Small intestine (tissue), 7 donors: ENCODE measurements around the gene FAM13A. TPM values are rescaled to one million over a fixed set of nuclear protein-coding genes. Genes with fewer than 3 reads are reported as not detected.
"Not testable (repeated sequence)": the region's sequence is repeated elsewhere in the genome, so short reads cannot be mapped to it uniquely, and the experiment has no call there.

ENCODE experiments used
- DNase-seq, 2 donors: peaks; one replicate each; pipeline versions ENCODE4 v3.0.0 to v3.0.0-alpha.2; 2013
- FAIRE-seq: peaks from 2 replicates; lab custom pipeline; 2012; peaks lifted over from hg19 to GRCh38; lab: Jason Lieb, UNC
- H3K27ac ChIP-seq, 3 donors: one replicate each; pipeline ENCODE4 v1.5.1; 2013; ENCODE audit warnings: low read length in 2 of 3, mild to moderate bottlenecking in 2 of 3, control low read depth in 1 of 3, inconsistent platforms in 1 of 3, low read depth in 1 of 3, moderate library complexity in 1 of 3
- H3K27me3 ChIP-seq, 3 donors: one replicate each; pipeline ENCODE4 v1.6.1; 2013; ENCODE audit warnings: low read length in 3 of 3, inconsistent platforms in 1 of 3; ENCODE audit not compliant: control insufficient read depth in 3 of 3, insufficient read depth in 3 of 3
- H3K36me3 ChIP-seq, 3 donors: one replicate each; pipeline ENCODE4 v1.6.1; 2013; ENCODE audit warnings: low read length in 3 of 3, inconsistent platforms in 1 of 3, low read depth in 1 of 3, mild to moderate bottlenecking in 1 of 3, moderate library complexity in 1 of 3; ENCODE audit not compliant: control insufficient read depth in 3 of 3, insufficient read depth in 2 of 3
- H3K4me1 ChIP-seq, 3 donors: one replicate each; pipeline ENCODE4 v1.6.1; 2013; ENCODE audit warnings: low read length in 2 of 3, inconsistent platforms in 1 of 3, low read depth in 1 of 3, mild to moderate bottlenecking in 1 of 3, moderate library complexity in 1 of 3; ENCODE audit not compliant: control insufficient read depth in 3 of 3, insufficient read depth in 2 of 3
- H3K4me3 ChIP-seq, 3 donors: one replicate each; pipeline ENCODE4 v1.5.1; 2013; ENCODE audit warnings: low read length in 3 of 3, control low read depth in 1 of 3, inconsistent platforms in 1 of 3, low read depth in 1 of 3, mild to moderate bottlenecking in 1 of 3, moderate library complexity in 1 of 3
- H3K9me3 ChIP-seq, 2 donors: one replicate each; pipeline ENCODE4 v1.6.1; 2013; ENCODE audit warnings: low read depth in 1 of 2, low read length in 1 of 2; ENCODE audit not compliant: control insufficient read depth in 2 of 2, insufficient read depth in 1 of 2
- WGBS, 3 donors: extraction: QIAGEN DNeasy Blood & Tissue Kit; methylation state at CpG; one replicate each; pipeline ENCODE4 v1.1.7; 2013; 5-methylcytosine and 5-hydroxymethylcytosine counted together
- polyA plus RNA-seq, 4 donors: library from polyadenylated mRNA; stranded (reverse) in 3 of 4; unstranded in 1 of 4; fragments of 200-250 nt in 3 of 4; fragments of 120-200 nt in 1 of 4; gene quantifications; one replicate each; pipeline versions ENCODE4 v1.2.1 to v1.2.3, GENCODE V29; 2013
- donor health status: healthy with polysubstance abuse.
- donor health status: control.
- donor health status: control.
- donor health status: Bipolar disorder and iron deficiency.
- donor health status: healthy.

FAM13A gene
- polyA plus RNA-seq, 4 donors: 11.2 to 81.0 (median 58.4) TPM

- no peak for FAIRE-seq
- Histone ChIP-seq H3K4me3 (no peak overlapping the region), H3K4me1 (no peaks in the 10 kb centered on the region), H3K36me3 (no peaks in the 10 kb centered on the region), H3K27ac (no peak overlapping the region), H3K9me3 (peaks cover 0 to 4% of the 10 kb centered on the region in 2 donors), H3K27me3 (no peaks in the 10 kb centered on the region)
- DNase-seq: no peak
Measured at GRCh38 chr4:88897752-88898151, 159.2 kb downstream of the FAM13A start.

GRCh38 chr4:88897180-88897579 lies 159.8 kb downstream of the FAM13A start:
- 88 to 93% (median 93%) methylated on average over 2 of the region's 2 CpGs for WGBS, 3 donors
- peaks cover 0 to 4% of the 10 kb centered on the region in 2 donors for H3K9me3 ChIP-seq
- no peak overlapping the region for H3K27ac ChIP-seq
- no peaks in the 10 kb centered on the region for H3K27me3 ChIP-seq
- no peaks in the 10 kb centered on the region for H3K4me1 ChIP-seq
- no peaks in the 10 kb centered on the region for H3K36me3 ChIP-seq
- DNase-seq: no peak
- H3K4me3 ChIP-seq: no peak overlapping the region
- no peak for FAIRE-seq

GRCh38 chr4:88893961-88894360 lies 163.0 kb downstream of the FAM13A start:
- WGBS, 3 donors: 86 to 94% (median 87%) methylated on average over 1 of the region's 1 CpG
- FAIRE-seq (no peak), DNase-seq (no peak)
- peaks cover 0 to 17% (median 3%) of the 10 kb centered on the region in 3 donors for H3K4me1 ChIP-seq
- H3K27me3 ChIP-seq: no peaks in the 10 kb centered on the region
- H3K27ac ChIP-seq: no peak overlapping the region
- no peaks in the 10 kb centered on the region for H3K9me3 ChIP-seq
- H3K4me3 ChIP-seq: no peak overlapping the region
- no peaks in the 10 kb centered on the region for H3K36me3 ChIP-seq

- Histone ChIP-seq H3K27ac (no peak overlapping the region), H3K27me3 (no peaks in the 10 kb centered on the region), H3K9me3 (no peaks in the 10 kb centered on the region), H3K4me1 (peaks cover 0 to 19% (median 3%) of the 10 kb centered on the region in 3 donors), H3K36me3 (no peaks in the 10 kb centered on the region), H3K4me3 (no peak overlapping the region)
- 94 to 100% (median 94%) methylated on average over 1 of the region's 1 CpG for WGBS, 3 donors
- peak; percentile 71 for FAIRE-seq
- DNase-seq: no peak
Measured at GRCh38 chr4:88892646-88893045, 164.3 kb downstream of the FAM13A start.

- H3K9me3 ChIP-seq: no peaks in the 10 kb centered on the region
- no peaks in the 10 kb centered on the region for H3K36me3 ChIP-seq
- DNase-seq (no peak), FAIRE-seq (no peak)
- H3K27ac ChIP-seq: peak overlapping the region in 1 of 3 donors; percentile 30
- H3K4me1 ChIP-seq: peaks cover 0 to 19% (median 3%) of the 10 kb centered on the region in 3 donors
- WGBS, 3 donors: 23 to 48% (median 45%) methylated on average over 1 of the region's 1 CpG
- no peaks in the 10 kb centered on the region for H3K27me3 ChIP-seq
- no peak overlapping the region for H3K4me3 ChIP-seq
Measured at GRCh38 chr4:88891636-88892035, 165.3 kb downstream of the FAM13A start.

GRCh38 chr4:88887409-88887808 lies 169.6 kb downstream of the FAM13A start:
- H3K27me3 ChIP-seq, FAIRE-seq, H3K4me3 ChIP-seq, H3K27ac ChIP-seq, DNase-seq, H3K36me3 ChIP-seq, H3K9me3 ChIP-seq: not testable (repeated sequence)
- peaks cover 0 to 19% (median 3%) of the 10 kb centered on the region in 3 donors for H3K4me1 ChIP-seq
- WGBS, 3 donors: 84 to 94% (median 87%) methylated on average over 3 of the region's 3 CpGs

GRCh38 chr4:88881227-88881569 lies 175.8 kb downstream of the FAM13A start:
- 59 to 66% (median 61%) methylated on average over 2 of the region's 2 CpGs for WGBS, 3 donors
- Histone ChIP-seq H3K4me1 (peaks cover 0 to 26% (median 3%) of the 10 kb centered on the region in 3 donors), H3K27me3 (no peaks in the 10 kb centered on the region), H3K4me3 (no peak overlapping the region), H3K36me3 (no peaks in the 10 kb centered on the region), H3K9me3 (no peaks in the 10 kb centered on the region), H3K27ac (peak overlapping the region in 1 of 3 donors; percentile 0)
- DNase-seq: no peak
- no peak for FAIRE-seq

- WGBS, 3 donors: 77 to 92% (median 90%) methylated on average over 9 to 11 of the region's 11 CpGs
- Histone ChIP-seq H3K4me1 (peaks cover 0 to 26% (median 3%) of the 10 kb centered on the region in 3 donors), H3K9me3 (no peaks in the 10 kb centered on the region), H3K36me3 (no peaks in the 10 kb centered on the region), H3K27me3 (no peaks in the 10 kb centered on the region), H3K27ac (peak overlapping the region in 1 of 3 donors; percentile 54), H3K4me3 (no peak overlapping the region)
- DNase-seq (peak in 1 of 2 donors; percentile 49), FAIRE-seq (no peak)
Measured at GRCh38 chr4:88880501-88881226, 176.3 kb downstream of the FAM13A start.
